Parathyroid adenoma (tissue), 2 donors: ENCODE measurements around the gene DPF3.

ENCODE experiments used
- H2AFZ ChIP-seq: fragments of 300-600 bp; sonication (generic); one replicate; pipeline ENCODE4 v1.7.0; 2017; ENCODE audit warnings: antibody characterized with exemption, mild to moderate bottlenecking
- H3K27ac ChIP-seq: fragments of 300-600 bp; sonication (generic); one replicate; pipeline ENCODE4 v1.7.0; 2017
- H3K27me3 ChIP-seq: fragments of 300-600 bp; sonication (generic); one replicate; pipeline ENCODE4 v1.7.0; 2017; ENCODE audit warnings: low read length; ENCODE audit not compliant: control insufficient read depth, insufficient read depth
- H3K36me3 ChIP-seq: fragments of 300-600 bp; sonication (generic); one replicate; pipeline ENCODE4 v1.7.0; 2017; ENCODE audit warnings: low read length; ENCODE audit not compliant: control insufficient read depth, insufficient read depth
- H3K4me1 ChIP-seq: fragments of 300-600 bp; sonication (generic); one replicate; pipeline ENCODE4 v1.7.0; 2017; ENCODE audit warnings: control low read depth
- H3K4me2 ChIP-seq: fragments of 300-600 bp; sonication (generic); one replicate; pipeline ENCODE4 v1.7.0; 2017; ENCODE audit warnings: low read length
- H3K4me3 ChIP-seq: fragments of 300-600 bp; sonication (generic); one replicate; pipeline ENCODE4 v1.7.0; 2017; ENCODE audit warnings: low read depth, low read length
- H3K79me2 ChIP-seq: fragments of 300-600 bp; sonication (generic); one replicate; pipeline ENCODE4 v1.7.0; 2017; ENCODE audit warnings: control low read depth
- H3K9ac ChIP-seq: fragments of 300-600 bp; sonication (generic); one replicate; pipeline ENCODE4 v1.7.0; 2017; ENCODE audit warnings: mild to moderate bottlenecking
- H3K9me3 ChIP-seq: fragments of 300-600 bp; sonication (generic); one replicate; pipeline ENCODE4 v1.7.0; 2017; ENCODE audit warnings: low read length; ENCODE audit not compliant: control insufficient read depth
- TF ChIP-seq, protein P1 (sequence below): fragments of 300-600 bp; sonication (generic); IDR thresholded peaks from one replicate; pipeline ENCODE4 v1.7.0; 2017; ENCODE audit warnings: antibody characterized with exemption, mild to moderate bottlenecking
- donor health status: primary hyperparathyroidism.

DPF3 gene

DNA sequence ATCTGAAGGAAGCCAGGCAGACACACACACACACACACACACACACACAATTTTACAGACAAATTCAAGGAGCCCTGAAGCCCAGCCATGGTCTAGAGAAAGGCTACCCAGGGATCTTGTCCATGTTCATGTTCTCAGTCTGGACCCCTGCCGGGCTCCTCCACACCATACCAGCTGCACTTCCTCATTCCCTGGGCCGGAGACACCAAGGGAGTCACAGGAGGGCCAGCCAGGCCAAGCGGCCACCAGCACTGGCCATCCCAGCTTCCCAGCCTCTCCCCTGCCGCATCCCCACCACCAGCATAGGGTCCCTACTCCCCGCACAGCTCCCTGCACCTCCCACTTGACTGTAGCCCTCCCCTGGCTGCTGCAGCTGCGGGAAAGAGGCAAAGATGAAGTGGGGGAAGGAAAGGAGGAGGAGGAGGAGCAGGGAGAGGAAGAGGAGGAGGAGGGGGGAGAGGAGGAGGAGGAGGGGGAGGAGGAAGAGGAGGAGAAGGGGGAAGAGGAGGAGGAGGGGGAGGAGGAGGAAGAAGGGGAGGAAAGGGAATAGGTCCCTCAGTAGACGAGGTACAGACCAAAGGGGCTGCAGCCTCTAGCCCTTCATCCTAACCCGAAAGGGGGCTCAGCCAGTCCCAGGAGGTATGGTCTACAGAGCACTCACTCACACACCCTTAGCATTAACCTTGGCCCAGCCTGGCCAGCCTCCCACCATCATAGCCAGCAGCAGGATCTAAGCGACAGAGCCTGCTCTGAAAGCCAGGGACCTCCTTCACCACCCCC is 293.2 kb downstream of the DPF3 start:
- H3K4me3 ChIP-seq, result no peak overlapping the region
- H3K4me2 ChIP-seq, result no peak overlapping the region

DNA sequence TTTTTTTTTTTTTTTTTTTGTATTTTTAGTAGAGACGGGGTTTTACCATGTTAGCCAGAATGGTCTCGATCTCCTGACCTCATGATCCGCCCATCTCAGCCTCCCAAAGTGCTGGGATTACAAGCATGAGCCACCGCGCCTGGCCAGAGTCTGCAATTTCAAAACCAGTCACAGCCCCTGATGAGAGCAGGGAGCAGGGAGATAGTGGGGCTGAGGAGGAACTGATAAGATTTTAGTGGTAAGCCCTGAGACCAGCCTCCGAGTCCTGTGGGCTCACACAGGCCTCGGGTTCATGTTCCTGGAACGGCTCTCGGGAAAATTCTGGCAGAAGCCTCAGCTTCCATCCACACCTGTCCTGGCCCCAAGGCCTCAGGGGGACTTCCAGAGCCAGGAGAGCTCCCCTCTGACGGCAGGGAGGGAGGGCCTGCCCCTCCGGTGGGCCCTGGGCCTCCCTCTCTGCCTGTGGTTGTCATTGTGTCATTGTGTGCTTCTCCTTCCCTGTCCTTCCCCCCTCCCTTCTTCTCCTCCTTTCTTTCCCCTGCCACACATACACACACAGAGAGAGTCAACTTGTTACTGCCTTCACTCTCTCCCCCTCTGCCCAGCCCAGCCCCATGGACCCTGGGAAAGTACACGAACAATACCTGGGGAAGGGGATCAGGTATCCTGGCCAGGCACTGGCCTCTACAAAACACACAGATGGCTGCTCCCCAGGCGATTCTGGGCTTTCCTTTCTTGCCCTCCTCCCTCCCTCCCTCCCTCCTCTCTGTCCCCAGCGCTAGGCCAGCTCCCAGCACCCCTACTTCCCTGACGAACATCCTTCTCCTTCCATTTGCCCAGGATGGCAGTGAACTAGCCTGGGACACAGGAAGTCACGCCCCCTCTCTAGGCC is 294.1 kb downstream of the DPF3 start:
- TF ChIP-seq, protein P1, sequence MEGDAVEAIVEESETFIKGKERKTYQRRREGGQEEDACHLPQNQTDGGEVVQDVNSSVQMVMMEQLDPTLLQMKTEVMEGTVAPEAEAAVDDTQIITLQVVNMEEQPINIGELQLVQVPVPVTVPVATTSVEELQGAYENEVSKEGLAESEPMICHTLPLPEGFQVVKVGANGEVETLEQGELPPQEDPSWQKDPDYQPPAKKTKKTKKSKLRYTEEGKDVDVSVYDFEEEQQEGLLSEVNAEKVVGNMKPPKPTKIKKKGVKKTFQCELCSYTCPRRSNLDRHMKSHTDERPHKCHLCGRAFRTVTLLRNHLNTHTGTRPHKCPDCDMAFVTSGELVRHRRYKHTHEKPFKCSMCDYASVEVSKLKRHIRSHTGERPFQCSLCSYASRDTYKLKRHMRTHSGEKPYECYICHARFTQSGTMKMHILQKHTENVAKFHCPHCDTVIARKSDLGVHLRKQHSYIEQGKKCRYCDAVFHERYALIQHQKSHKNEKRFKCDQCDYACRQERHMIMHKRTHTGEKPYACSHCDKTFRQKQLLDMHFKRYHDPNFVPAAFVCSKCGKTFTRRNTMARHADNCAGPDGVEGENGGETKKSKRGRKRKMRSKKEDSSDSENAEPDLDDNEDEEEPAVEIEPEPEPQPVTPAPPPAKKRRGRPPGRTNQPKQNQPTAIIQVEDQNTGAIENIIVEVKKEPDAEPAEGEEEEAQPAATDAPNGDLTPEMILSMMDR, result no peak
- Histone ChIP-seq H2AFZ (no peak overlapping the region), H3K27me3 (no peaks in the 10 kb centered on the region), H3K79me2 (no peaks in the 10 kb centered on the region), H3K36me3 (no peaks in the 10 kb centered on the region), H3K4me2 (no peak overlapping the region), H3K9me3 (no peaks in the 10 kb centered on the region), H3K9ac (no peak overlapping the region), H3K4me3 (no peak overlapping the region), H3K4me1 (peaks cover 14% of the 10 kb centered on the region), H3K27ac (no peak overlapping the region)

More for the DNA sequence above, 293.2 kb downstream of the DPF3 start:
- Histone ChIP-seq H3K9me3 (no peaks in the 10 kb centered on the region), H3K27ac (no peak overlapping the region), H3K4me1 (peaks cover 5% of the 10 kb centered on the region), H3K9ac (no peak overlapping the region), H3K36me3 (no peaks in the 10 kb centered on the region), H2AFZ (no peak overlapping the region), H3K79me2 (no peaks in the 10 kb centered on the region), H3K27me3 (no peaks in the 10 kb centered on the region)
- TF ChIP-seq, protein P1, result no peak

DNA sequence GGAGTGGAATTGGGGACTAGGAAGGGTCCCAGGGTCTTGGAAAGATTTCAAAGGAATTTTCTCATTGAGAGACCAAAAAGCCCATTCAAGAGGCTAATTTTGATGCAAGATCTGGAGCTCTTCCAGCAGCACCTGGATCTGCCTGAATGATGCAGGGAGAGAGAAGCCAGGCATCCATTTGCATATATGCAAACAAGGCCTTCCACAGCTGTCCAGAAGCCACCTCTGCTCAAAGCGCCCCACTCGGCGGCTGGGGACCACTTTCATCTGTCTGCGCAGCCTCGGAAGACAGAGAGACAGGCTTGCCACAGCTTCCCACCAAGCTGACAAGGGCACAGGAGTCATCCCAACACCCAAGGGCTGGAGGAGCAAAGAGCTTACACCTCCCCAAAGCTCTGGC is 295.6 kb downstream of the DPF3 start:
- Histone ChIP-seq H3K4me1 (peaks cover 14% of the 10 kb centered on the region), H3K9me3 (no peaks in the 10 kb centered on the region), H3K27ac (no peak overlapping the region), H3K4me2 (no peak overlapping the region), H3K36me3 (no peaks in the 10 kb centered on the region), H3K27me3 (no peaks in the 10 kb centered on the region), H3K79me2 (no peaks in the 10 kb centered on the region), H3K4me3 (no peak overlapping the region), H3K9ac (no peak overlapping the region), H2AFZ (no peak overlapping the region)
- TF ChIP-seq, protein P1, result no peak

DNA sequence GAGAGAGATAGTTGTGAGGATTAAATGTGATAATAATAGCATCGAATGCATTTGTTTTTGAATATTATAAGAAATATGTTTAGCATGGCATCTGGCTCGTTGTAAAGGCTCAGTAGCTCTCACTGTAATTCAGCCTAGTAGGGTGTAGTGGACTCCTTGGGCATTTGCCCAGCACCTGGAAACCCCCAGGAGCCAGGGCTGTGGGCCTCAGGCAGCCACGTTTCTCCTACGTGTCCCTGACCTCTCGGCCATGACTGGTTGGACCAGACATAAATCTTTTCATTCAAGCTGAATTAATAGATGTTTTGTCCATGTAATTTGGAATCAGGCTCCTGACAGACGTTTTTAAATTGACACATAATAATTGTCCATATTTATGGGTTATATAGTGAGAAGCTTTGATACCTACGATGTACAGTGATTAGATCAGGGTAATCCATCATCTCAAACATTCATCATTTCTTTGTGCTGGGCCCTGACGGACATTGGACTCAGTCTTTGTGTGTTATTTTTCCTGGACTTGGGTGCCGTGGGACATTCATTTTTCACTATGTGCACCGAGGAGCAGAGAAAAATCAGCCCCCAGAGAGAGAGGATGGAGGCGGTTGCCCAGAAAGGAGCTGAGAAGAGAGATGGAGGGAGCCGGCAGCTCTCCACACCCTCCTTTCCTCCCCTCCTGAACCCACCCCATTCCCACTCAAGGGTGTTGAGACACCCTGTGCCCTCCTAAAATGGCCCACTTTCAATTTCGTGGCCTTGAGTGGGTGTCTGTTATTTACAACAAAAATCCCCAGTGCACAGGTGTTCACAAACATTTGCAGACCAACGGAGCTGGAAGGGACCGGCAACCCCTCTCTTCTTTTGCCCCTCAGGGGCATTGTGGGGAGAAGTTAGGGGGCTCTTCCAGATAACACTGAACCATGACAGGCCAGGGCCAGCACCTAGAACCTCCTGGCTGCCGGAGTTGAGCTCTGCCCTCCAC is 296.4 kb downstream of the DPF3 start:
- Histone ChIP-seq H3K27ac (no peak overlapping the region), H3K79me2 (no peaks in the 10 kb centered on the region), H3K4me2 (no peak overlapping the region), H3K9me3 (no peaks in the 10 kb centered on the region), H3K4me1 (peaks cover 20% of the 10 kb centered on the region), H2AFZ (no peak overlapping the region), H3K4me3 (no peak overlapping the region), H3K27me3 (no peaks in the 10 kb centered on the region), H3K9ac (no peak overlapping the region), H3K36me3 (no peaks in the 10 kb centered on the region)
- TF ChIP-seq, protein P1, result no peak
